ENCODE measurements around the gene RBL1. TPM values are rescaled to one million over a fixed set of nuclear protein-coding genes. Genes with fewer than 3 reads are reported as not detected.
"Not testable (repeated sequence)": the region's sequence is repeated elsewhere in the genome, so short reads cannot be mapped to it uniquely, and the experiment has no call there.

RBL1 gene
- total and polyA plus RNA-seq, 5 experiments from 2014 or later, result 6.2 to 26.2 (median 7.6) TPM

DNA sequence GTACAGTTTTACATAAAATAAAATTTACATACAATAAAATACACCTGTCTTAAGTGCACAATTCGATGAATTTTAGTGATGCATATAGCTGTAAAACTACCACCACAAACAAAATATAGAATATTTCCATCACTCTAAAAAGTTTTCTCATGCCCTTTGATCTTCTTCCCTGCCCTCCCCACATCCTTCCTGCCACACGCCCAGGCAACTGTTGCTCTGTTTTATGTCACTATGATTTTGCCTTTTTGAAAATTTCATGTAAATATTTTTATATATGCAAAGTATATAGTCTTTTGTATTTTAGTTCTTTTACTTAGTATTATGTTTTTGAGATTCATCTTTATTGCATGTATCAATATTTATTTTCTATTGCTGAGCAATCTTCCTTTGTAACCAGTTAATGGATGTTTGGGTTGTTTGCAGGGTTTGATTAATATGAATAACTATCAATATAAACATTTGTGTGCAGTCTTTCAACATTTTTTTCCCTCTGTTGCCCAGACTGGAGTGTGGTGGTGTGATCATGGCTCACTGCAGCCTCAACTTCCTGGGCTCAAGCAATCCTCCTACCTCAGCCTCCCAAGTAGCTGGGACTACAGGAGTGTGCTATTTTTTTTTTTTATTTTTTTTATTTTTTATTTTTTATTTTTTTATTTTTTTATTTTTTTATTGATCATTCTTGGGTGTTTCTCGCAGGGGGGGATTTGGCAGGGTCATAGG, 120.5 kb downstream of the RBL1 start:
- Mint-ChIP-seq H3K4me1 (peaks cover 10 to 50% (median 38%) of the 10 kb centered on the region in 4 donors), H3K4me3 (peak overlapping the region; percentile 33 to 79 (median 62)), H3K27ac (peak overlapping the region; percentile 75 to 99 (median 93)), H3K9me3 (no peaks in the 10 kb centered on the region), H3K36me3 (peaks cover 0 to 2% (median 0%) of the 10 kb centered on the region in 3 donors), H3K27me3 (no peaks in the 10 kb centered on the region)
- DNase-seq, result peak; percentile 52 to 91 (median 76)
- POLR2A ChIA-PET, result interaction anchor here (0.6 to 3.7 kb wide), 25 partner anchors 9 to 402 kb away, joined by 3 to 41 read pairs (median 5); partner anchors contain the start of genes RBL1, SAMHD1 and TGIF2
- peak; percentile 84 to 92 for ATAC-seq

DNA sequence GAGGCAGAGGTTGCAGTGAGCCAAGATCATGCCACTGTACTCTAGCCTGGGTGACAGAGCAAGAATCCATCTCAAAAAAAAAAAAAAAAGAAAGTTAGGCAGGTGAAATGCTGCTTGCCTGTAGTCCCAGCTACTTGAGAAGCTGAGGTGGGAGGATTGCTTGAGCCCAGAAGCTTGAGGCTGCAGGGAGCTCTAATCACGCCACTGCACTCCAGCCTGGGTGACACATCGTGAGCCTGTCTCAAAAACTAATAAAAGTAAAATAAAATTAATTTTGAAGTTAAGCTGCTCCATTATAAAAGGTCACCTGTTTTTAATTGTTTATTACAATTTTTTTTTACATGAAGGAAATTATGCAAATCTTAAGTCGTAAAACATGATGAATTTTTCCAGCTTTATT, 121.1 kb downstream of the RBL1 start:
- peaks cover 16 to 56% (median 44%) of the 10 kb centered on the region in 4 donors for H3K4me1 Mint-ChIP-seq
- ATAC-seq (peak; percentile 47 to 52), DNase-seq (peak in 3 of 10 donors; percentile 23 to 52 (median 48))
- peak overlapping the region; percentile 33 to 79 (median 61) for H3K4me3 Mint-ChIP-seq
- peaks cover 0 to 4% (median 2%) of the 10 kb centered on the region in 3 donors for H3K36me3 Mint-ChIP-seq
- H3K9me3 Mint-ChIP-seq, result peaks cover 0 to under 1% (median 0%) of the 10 kb centered on the region in 9 donors
- H3K27me3 Mint-ChIP-seq, result no peaks in the 10 kb centered on the region
- POLR2A ChIA-PET, result interaction anchor here (0.6 to 3.7 kb wide), 27 partner anchors 8 to 401 kb away, joined by 3 to 41 read pairs (median 5); partner anchors contain the start of genes MROH8, RBL1, RPN2 and SAMHD1
- peak overlapping the region; percentile 75 to 99 (median 92) for H3K27ac Mint-ChIP-seq

DNA sequence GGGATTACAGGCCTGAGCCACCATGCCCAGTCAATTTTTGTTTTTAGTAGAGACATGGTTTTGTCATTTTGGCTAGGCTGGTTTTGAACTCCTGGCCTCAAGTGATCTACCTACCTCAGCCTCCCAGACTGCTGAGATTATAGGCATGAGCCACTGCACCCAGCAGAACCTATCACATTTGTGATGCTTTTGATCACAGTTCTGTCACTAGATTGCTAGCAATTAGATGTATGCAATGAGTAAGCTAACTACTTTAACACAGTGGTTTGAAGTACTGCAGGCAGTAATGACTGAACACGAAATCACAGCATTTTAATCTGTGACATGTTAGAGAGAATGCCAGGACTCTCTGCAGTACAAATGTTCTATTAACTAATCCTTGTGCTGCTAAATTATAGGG, 124.7 kb downstream of the RBL1 start:
- H3K4me1 Mint-ChIP-seq, result peaks cover 35 to 85% (median 71%) of the 10 kb centered on the region in 4 donors
- peaks cover 0 to 2% (median 0%) of the 10 kb centered on the region in 9 donors for H3K9me3 Mint-ChIP-seq
- peak overlapping the region in 8 of 10 donors; percentile 62 to 81 (median 72) for H3K4me3 Mint-ChIP-seq
- no peaks in the 10 kb centered on the region for H3K27me3 Mint-ChIP-seq
- peak overlapping the region; percentile 93 to 99 (median 96) for H3K27ac Mint-ChIP-seq
- DNase-seq (no peak), ATAC-seq (no peak)
- H3K36me3 Mint-ChIP-seq, result peaks cover 0 to 5% (median 2%) of the 10 kb centered on the region in 3 donors
- POLR2A ChIA-PET, result interaction anchor here (0.5 to 2.0 kb wide), 3 partner anchors 10 to 16 kb away, joined by 3 to 8 read pairs (median 6); no protein-coding TSS in a partner anchor

DNA sequence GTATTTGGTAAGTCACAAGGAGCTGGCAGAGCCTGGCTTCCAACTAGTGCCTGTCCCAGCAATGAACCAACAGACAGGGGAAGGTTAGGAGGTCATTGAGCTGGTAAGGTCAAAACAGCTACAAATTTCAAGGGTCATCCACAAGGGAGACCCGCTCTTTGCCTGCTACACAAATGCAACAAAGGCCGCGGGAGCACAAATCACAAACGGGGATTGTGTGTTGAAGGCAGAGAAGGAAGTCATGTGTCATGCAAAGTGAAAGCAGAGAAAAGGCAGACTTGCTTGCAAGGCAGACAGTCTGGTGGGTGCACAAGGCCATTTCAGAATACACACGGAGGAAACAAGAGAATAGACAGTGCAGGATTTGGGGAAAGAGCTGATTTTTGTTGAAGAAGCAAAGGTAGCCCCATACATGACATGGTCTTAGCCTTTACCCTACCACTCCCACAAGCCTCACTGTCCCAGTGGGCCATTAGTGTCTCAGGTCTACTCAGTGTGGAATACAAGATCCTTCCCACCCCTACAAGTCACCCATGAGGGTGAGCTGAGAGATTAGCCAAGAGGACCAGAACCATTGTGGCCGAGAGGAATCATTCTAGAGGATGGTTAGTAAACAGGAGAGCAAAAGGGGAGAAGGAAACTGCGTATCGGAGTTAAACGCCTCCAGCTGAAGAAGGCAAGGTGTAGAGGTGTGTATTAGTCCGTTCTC, 126.2 kb downstream of the RBL1 start:
- Mint-ChIP-seq H3K4me3 (peak overlapping the region; percentile 26 to 83 (median 72)), H3K27ac (peak overlapping the region; percentile 93 to 99 (median 96)), H3K9me3 (peaks cover 0 to 2% (median 0%) of the 10 kb centered on the region in 9 donors), H3K36me3 (peaks cover 0 to 5% (median 2%) of the 10 kb centered on the region in 3 donors), H3K4me1 (peaks cover 35 to 77% (median 65%) of the 10 kb centered on the region in 4 donors), H3K27me3 (no peaks in the 10 kb centered on the region)
- POLR2A ChIA-PET, result interaction anchor here (0.6 to 2.2 kb wide), 14 partner anchors 9 to 89 kb away, joined by 3 to 12 read pairs (median 4); no protein-coding TSS in a partner anchor
- ATAC-seq (peak; percentile 69 to 71), DNase-seq (peak in 6 of 10 donors; percentile 22 to 69 (median 40))

DNA sequence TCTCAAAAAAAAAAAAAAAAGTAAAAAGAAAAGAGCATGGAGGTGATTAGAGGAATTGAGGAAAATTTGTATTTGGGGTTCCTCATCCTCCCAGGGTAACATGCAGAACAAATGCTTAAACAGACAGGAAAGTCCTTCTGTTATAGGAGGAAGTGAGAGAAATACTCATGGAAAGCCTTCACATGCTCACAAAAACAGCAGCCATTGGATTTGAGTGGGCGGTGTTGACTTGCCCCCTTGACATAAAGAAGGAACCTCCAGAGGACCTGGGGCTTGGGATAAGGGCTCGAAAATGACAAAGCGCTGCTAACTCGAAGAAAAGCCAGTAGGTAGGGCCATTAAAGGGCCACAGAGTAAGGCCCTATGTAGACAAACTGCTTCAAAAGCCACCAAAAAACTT, 126.7 kb downstream of the RBL1 start:
- H3K4me3 Mint-ChIP-seq, result peak overlapping the region; percentile 26 to 83 (median 72)
- ATAC-seq (no peak), DNase-seq (no peak)
- peaks cover 0 to 5% (median 2%) of the 10 kb centered on the region in 3 donors for H3K36me3 Mint-ChIP-seq
- H3K27ac Mint-ChIP-seq, result peak overlapping the region; percentile 93 to 99 (median 96)
- peaks cover 0 to 2% (median 0%) of the 10 kb centered on the region in 9 donors for H3K9me3 Mint-ChIP-seq
- POLR2A ChIA-PET, result interaction anchor here (0.7 to 2.2 kb wide), 13 partner anchors 8 to 46 kb away, joined by 3 to 12 read pairs (median 4); no protein-coding TSS in a partner anchor
- peaks cover 35 to 72% (median 63%) of the 10 kb centered on the region in 4 donors for H3K4me1 Mint-ChIP-seq
- no peaks in the 10 kb centered on the region for H3K27me3 Mint-ChIP-seq

DNA sequence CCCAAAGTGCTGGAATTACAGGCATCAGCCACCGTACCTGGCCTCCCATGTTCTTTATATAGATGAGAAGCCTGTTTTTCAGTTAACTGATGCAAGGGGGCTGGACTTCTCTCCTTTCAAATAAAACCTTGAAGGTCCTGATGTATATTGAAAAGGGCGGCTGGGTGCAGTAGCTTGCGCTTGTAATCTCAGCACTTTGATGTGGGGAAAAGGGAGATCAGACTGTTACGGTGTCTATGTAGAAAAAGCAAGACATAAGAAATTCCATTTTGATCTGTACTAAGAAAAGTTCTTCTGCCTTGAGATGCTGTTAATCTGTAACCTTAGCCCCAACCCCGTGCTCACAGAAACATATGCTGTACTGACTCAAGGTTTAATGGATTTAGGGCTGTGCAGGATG, 128.2 kb downstream of the RBL1 start:
- peak; percentile 83 for ATAC-seq

DNA sequence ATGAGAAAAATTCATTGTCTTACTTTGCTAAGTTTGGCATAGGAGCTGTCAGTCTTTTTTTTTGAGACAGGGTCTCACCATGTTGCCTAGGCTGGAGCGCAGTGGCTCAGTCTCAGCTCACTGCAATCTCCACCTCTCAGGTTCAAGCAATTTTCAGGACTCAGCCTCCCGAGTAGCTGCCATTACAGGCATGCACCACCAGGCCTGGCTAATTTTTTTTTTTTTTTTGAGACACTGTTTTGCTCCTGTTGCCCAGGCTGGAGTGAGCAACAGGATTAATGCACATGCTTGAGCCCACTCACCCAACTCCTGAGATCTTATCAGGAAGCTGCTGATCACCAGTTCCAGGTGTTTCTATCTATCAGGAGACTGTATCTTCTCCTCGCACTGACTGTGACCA, 128.8 kb downstream of the RBL1 start:
- Mint-ChIP-seq H3K4me1 (peaks cover 35 to 66% (median 54%) of the 10 kb centered on the region in 4 donors), H3K4me3 (peak overlapping the region in 6 of 10 donors; percentile 50 to 83 (median 72))
- peak in 1 of 2 donors; percentile 26 for ATAC-seq

More for the DNA sequence above, 128.2 kb downstream of the RBL1 start:
- POLR2A ChIA-PET, result interaction anchor here (0.7 to 1.9 kb wide), 3 partner anchors 37 to 104 kb away, joined by 3 to 9 read pairs (median 4); a partner anchor contains a TSS
- H3K4me3 Mint-ChIP-seq, result peak overlapping the region in 9 of 10 donors; percentile 17 to 83 (median 71)
- H3K4me1 Mint-ChIP-seq, result peaks cover 35 to 66% (median 59%) of the 10 kb centered on the region in 4 donors
- peak overlapping the region; percentile 93 to 99 (median 96) for H3K27ac Mint-ChIP-seq
- peaks cover 0 to 6% (median 2%) of the 10 kb centered on the region in 9 donors for H3K9me3 Mint-ChIP-seq
- peaks cover 0 to 10% (median 9%) of the 10 kb centered on the region in 3 donors for H3K36me3 Mint-ChIP-seq
- peak in 5 of 10 donors; percentile 30 to 67 (median 60) for DNase-seq
- no peaks in the 10 kb centered on the region for H3K27me3 Mint-ChIP-seq

DNA sequence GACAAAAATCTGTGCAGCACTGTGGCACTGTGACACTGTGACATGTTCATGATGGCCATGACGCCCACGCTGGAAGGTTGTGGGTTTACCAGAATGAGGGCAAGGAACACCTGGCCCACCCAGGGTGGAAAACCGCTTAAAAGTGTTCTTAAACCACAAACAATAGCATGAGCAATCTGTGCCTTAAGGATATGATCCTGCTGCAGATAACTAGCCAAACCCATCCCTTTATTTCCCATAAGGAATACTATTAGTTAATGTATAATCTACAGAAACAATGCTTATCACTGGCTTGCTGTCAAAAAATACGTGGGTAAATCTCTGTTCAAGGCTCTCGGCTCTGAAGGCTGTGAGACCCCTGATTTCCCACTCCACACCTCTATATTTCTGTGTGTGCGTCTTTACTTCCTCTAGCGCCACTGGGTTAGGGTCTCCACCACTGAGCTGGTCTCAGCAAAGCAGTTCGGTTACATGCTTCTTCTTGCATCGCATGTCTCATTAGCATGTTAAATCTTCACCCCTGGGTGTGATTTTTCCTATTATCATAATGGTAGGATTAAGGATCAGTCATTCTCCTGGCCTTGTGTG, 133.3 kb downstream of the RBL1 start:
- not testable (repeated sequence) for H3K4me3 Mint-ChIP-seq
- peak in 1 of 2 donors; percentile 20 for ATAC-seq
- DNase-seq, result peak in 2 of 10 donors; percentile 24 to 39

More for the DNA sequence above, 128.8 kb downstream of the RBL1 start:
- POLR2A ChIA-PET, result interaction anchor here (0.7 to 2.7 kb wide), 6 partner anchors 8 to 104 kb away, joined by 3 to 19 read pairs (median 4); a partner anchor contains a TSS
- Mint-ChIP-seq H3K9me3 (peaks cover 0 to 11% (median 6%) of the 10 kb centered on the region in 9 donors), H3K36me3 (peaks cover 0 to 14% (median 11%) of the 10 kb centered on the region in 3 donors), H3K27ac (peak overlapping the region; percentile 93 to 99 (median 96))
- not testable (repeated sequence) for DNase-seq, H3K27me3 Mint-ChIP-seq

DNA sequence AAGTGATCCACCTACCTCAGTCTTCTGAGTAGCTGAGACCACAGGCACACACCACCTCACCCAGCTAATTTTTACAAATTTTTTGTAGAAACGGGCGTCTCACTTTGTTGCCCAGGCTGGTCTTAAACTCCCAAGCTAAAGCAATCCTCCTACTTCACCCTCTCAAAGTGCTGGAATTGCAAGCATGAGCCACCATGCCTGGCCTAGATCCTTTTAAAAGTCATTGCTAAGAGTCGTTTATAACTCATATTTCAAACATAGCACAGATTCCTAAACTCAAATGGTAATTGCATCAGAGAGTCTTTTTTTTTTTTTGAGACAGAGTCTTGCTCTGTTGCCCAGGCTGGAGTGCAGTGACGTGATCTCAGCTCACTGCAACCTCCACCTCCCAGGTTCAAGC, 136.6 kb downstream of the RBL1 start:
- ATAC-seq, result no peak
- H3K36me3 Mint-ChIP-seq, result peaks cover 0 to 12% (median 6%) of the 10 kb centered on the region in 3 donors
- H3K9me3 Mint-ChIP-seq, result peaks cover 0 to 15% (median 6%) of the 10 kb centered on the region in 9 donors
- no peak overlapping the region for H3K4me3 Mint-ChIP-seq
- POLR2A ChIA-PET, result interaction anchor here (1.1 to 2.8 kb wide), 3 partner anchors 10 to 14 kb away, joined by 5 to 12 read pairs (median 8); no protein-coding TSS in a partner anchor
- no peak for DNase-seq
- peak overlapping the region in 3 of 10 donors; percentile 11 to 66 (median 38) for H3K27ac Mint-ChIP-seq
- no peaks in the 10 kb centered on the region for H3K27me3 Mint-ChIP-seq
- H3K4me1 Mint-ChIP-seq, result peaks cover 17 to 50% (median 33%) of the 10 kb centered on the region in 4 donors

More for the DNA sequence above, 133.3 kb downstream of the RBL1 start:
- POLR2A ChIA-PET, result interaction anchor here (0.5 to 0.9 kb wide), 2 partner anchors 14 to 222 kb away, joined by 4 to 7 read pairs; no protein-coding TSS in a partner anchor
- Mint-ChIP-seq H3K36me3 (peaks cover 0 to 12% (median 6%) of the 10 kb centered on the region in 3 donors), H3K4me1 (peaks cover 14 to 44% (median 25%) of the 10 kb centered on the region in 4 donors), H3K9me3 (peaks cover 0 to 15% (median 6%) of the 10 kb centered on the region in 9 donors), H3K27ac (peak overlapping the region in 7 of 10 donors; percentile 17 to 92 (median 52))
- not testable (repeated sequence) for H3K27me3 Mint-ChIP-seq

DNA sequence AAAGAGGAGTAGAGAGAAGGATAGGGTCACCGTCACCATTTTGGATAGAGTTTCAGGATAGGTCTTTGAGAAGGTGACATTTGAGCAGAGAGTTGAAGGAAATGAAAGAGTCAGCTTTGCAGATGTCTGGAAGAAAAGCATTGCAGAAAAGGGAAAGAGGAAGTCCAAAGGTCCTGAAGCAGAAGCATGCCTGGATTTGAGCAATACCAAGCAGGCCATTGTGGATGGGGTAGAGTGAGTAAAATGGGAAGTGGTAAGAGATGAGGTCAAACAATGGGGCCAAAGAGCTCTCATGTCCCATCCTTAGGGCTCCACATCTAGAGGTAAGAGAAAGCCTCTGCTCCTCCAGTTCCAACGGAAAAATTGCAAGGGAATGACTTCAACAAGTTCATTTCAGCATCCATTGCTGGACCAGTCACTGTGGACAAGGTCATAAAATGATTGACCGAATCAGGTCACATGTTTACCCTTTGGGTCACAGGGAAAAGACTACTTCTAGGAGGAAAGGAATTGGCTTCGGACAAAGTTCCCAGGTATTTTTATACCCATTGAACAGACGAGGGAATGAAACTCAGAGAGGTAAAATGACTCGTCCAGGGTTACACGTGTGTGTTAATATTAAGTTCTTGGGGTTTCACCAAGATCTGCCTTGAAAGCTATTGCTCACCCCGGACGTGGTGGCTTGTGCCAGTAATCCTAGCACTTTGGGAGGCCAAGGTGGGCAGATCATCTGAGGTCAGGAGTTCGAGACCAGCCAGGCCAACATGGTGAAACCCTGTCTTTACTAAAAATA, 137.7 kb downstream of the RBL1 start:
- Mint-ChIP-seq H3K4me1 (peaks cover 17 to 54% (median 34%) of the 10 kb centered on the region in 4 donors), H3K9me3 (peaks cover 0 to 15% (median 6%) of the 10 kb centered on the region in 9 donors), H3K27ac (peak overlapping the region in 7 of 10 donors; percentile 2 to 76 (median 44)), H3K27me3 (no peaks in the 10 kb centered on the region), H3K4me3 (no peak overlapping the region), H3K36me3 (peaks cover 0 to 8% (median 6%) of the 10 kb centered on the region in 3 donors)
- DNase-seq (no peak), ATAC-seq (no peak)
- POLR2A ChIA-PET, result interaction anchor here (1.0 to 2.8 kb wide), 4 partner anchors 10 to 17 kb away, joined by 3 to 12 read pairs (median 6); no protein-coding TSS in a partner anchor
